ENCODE data around the gene HIVEP3.

DNA sequence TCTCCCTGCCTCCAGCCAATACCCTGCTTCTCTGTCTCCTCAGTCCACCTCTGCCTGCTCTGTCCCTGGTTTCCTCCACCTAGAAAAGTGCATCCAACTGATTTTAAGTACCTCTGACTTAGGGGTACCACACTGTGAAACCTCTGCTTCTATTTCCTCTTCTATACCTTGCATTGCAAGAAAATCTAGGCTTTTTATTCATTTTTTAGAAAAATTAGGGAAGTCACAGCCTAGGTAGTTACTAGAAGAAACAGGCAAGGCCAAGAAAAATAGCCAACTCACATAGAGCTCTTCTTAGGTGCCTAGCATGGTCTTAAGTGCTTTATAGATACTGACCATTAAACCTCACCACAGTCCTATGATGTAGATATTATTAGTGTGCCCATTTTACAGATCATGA is 39.1 kb downstream of the HIVEP3 start:
- TF ChIP-seq YY1 (IDR thresholded peaks at IDR 0.05; ENCODE audit: insufficient read depth, insufficient read length) (no peak), ZNF274 (IDR thresholded peaks at IDR 0.05; ENCODE audit: low read depth, low read length) (no peak), SUZ12 (IDR thresholded peaks at IDR 0.05; ENCODE audit: extremely low read depth, insufficient read depth, insufficient read length) (no peak)
